ENCODE data around the gene CLTC.

The CLTC gene

GRCh38 chr17:59678918-59679317 lies 59.2 kb downstream of the CLTC start:
- in situ Hi-C loops (cut with MboI; ENCODE audit: low sequenced_read_pairs) = no loop called here

- in situ Hi-C loops (cut with MboI; ENCODE audit: low sequenced_read_pairs) = no loop called here
These were observed 60.6 kb downstream of the CLTC start for GRCh38 chr17:59680314-59680713.

GRCh38 chr17:59683283-59683682 lies 63.6 kb downstream of the CLTC start:
- in situ Hi-C loops (cut with MboI; ENCODE audit: low sequenced_read_pairs) = no loop called here

DNA sequence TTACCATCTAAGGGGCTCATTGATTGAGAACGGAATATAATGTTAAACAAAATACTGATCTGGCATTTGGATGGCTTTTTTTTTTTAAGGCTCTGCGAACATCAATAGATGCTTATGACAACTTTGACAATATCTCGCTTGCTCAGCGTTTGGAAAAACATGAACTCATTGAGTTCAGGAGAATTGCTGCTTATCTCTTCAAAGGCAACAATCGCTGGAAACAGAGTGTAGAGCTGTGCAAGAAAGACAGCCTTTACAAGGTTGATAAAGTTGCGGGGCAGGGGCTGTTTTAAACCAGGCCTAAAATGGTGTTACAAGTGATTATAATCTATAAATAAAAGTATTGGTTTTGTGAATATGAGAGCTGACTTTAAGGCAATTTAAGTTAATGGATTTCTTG lies 65.3 kb downstream of the CLTC start:
- in situ Hi-C loops (cut with MboI; ENCODE audit: low sequenced_read_pairs) = no loop called here

DNA sequence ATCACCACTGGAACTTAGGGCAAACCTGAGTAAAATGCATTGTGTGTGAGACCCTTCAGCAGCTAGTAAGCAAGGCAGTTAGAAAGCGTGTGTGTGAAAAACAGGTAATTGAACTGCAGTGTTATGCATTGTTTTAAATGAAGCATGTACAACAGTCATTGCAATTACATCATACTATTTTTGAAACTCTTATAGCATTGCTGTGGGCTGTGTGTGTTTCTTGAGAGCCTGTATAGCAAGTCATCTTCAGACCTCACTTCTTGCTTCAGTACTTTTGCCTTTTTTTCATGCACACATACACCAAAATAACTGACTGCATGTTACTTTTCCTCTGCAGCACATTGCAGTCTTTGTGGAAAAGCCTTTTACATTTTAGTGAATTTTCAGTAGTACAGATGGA lies 68.3 kb downstream of the CLTC start:
- in situ Hi-C loops (cut with MboI; ENCODE audit: low sequenced_read_pairs) = no loop called here

DNA sequence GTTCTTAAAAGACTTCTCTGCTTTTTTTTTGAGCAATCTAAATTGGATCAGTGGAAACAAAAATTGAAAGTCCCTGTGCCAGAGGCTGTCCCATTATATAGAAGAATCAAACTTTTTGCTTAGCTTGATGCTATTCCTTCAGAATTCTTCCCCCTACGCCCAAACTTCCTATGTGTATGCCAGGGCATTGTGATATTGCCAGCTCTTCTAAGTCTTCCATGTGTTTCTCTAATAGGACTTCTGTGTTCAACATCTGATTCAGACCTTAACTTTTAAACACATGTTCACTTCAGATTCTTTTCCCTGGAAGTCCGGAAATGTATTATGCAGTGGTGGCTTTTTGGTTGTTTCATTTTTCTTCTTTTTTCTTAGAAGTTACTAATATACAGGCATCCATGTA lies 68.8 kb downstream of the CLTC start:
- in situ Hi-C loops (cut with MboI; ENCODE audit: low sequenced_read_pairs) = no loop called here

GRCh38 chr17:59693582-59693981 lies 73.9 kb downstream of the CLTC start:
- in situ Hi-C loops (cut with MboI; ENCODE audit: low sequenced_read_pairs) = no loop called here

- in situ Hi-C loops (cut with MboI; ENCODE audit: low sequenced_read_pairs) = no loop called here
These were observed 74.6 kb downstream of the CLTC start for GRCh38 chr17:59694344-59694743.

- in situ Hi-C loops (cut with MboI; ENCODE audit: low sequenced_read_pairs) = no loop called here
These were observed 76.4 kb downstream of the CLTC start for GRCh38 chr17:59695945-59696681.

DNA sequence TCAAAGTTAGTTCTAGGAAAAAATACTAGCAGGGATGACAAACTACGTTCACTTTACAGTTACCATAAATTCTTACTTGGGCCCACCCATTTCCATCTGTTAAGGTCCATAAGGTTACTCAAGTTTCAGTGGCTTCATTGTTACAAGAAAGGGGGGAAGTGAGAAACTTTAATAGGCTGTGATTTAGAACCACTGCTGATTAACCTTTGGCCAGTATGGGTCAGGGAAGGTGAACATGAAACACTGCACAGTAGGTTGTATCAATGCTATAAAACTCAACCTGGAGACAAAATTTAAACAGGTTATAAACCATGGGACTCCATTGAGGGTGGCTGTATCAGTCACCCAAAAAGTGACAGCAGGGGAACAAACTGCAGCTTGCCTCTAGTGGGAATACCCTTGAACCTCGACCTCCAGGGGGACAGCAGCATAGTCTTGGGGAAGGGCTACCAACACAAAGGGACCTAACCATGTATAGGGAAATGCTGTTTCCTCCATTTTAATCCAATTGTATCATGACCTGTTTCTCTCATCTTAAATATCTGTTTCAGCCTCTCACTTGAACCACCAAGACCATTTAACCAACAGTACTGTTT lies 77.1 kb downstream of the CLTC start:
- in situ Hi-C loops (cut with MboI; ENCODE audit: low sequenced_read_pairs) = no loop called here

DNA sequence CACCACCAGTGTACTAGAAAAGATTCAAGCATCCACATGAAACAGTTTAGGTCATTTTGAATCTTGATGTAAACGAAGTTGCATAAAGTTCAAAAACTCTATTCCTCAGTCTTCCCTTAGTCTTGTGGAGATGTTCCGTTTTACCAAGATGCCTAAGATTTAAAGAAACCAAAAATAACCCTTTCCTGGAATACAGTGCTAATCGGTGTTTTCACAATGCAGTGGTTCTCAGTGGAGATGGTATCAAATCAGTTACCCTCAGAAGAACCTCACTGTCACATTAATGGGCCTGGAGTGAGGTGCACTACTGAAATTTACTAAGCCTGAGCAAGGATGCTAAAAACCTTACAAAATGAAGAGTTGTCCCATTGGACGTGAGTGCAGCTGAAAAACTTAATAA lies 78.4 kb downstream of the CLTC start:
- in situ Hi-C loops (cut with MboI; ENCODE audit: low sequenced_read_pairs) = no loop called here

- in situ Hi-C loops (cut with MboI; ENCODE audit: low sequenced_read_pairs) = no loop called here
These were observed 79.5 kb downstream of the CLTC start for GRCh38 chr17:59699218-59699617.

- in situ Hi-C loops (cut with MboI; ENCODE audit: low sequenced_read_pairs) = no loop called here
These were observed 80.1 kb downstream of the CLTC start for GRCh38 chr17:59699786-59700185.

DNA sequence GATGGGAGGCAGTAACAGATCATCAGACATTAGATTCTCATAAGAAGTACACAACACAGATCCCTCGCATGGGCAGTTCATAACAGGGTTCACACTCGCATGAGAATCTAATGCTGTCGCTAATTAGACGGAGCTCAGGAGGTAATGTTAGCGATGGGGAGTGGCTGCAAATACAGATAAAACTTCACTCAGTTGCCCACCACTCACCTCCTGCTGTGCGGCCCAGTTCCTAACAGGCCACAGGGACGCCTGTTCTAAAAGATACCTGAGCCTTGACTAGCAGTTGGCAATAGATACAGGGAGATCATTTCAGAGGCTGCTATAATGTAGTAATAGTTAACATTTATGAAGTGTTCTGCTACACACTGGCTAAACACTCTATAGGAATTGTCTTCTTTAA lies 82.6 kb downstream of the CLTC start:
- in situ Hi-C loops (cut with MboI; ENCODE audit: low sequenced_read_pairs) = no loop called here

GRCh38 chr17:59707149-59707970 lies 87.7 kb downstream of the CLTC start, which contains the start of the genes PTRH2 and VMP1:
Gene PTRH2 (minus strand): TSS chr17:59707430. CDS start chr17:59697978, 9,452 bp downstream.
Gene VMP1 (plus strand): TSS chr17:59707654. CDS start chr17:59731447, 23,793 bp downstream.
- in situ Hi-C loops (cut with MboI; ENCODE audit: low sequenced_read_pairs) = no loop called here

- in situ Hi-C loops (cut with MboI; ENCODE audit: low sequenced_read_pairs) = no loop called here
These were observed 88.3 kb downstream of the CLTC start for GRCh38 chr17:59707971-59708430.

GRCh38 chr17:59711936-59712335 lies 92.2 kb downstream of the CLTC start:
- in situ Hi-C loops (cut with MboI; ENCODE audit: low sequenced_read_pairs) = no loop called here

- in situ Hi-C loops (cut with MboI; ENCODE audit: low sequenced_read_pairs) = no loop called here
These were observed 93.2 kb downstream of the CLTC start for GRCh38 chr17:59712862-59713261.

GRCh38 chr17:59714255-59714654 lies 94.6 kb downstream of the CLTC start:
- in situ Hi-C loops (cut with MboI; ENCODE audit: low sequenced_read_pairs) = no loop called here

DNA sequence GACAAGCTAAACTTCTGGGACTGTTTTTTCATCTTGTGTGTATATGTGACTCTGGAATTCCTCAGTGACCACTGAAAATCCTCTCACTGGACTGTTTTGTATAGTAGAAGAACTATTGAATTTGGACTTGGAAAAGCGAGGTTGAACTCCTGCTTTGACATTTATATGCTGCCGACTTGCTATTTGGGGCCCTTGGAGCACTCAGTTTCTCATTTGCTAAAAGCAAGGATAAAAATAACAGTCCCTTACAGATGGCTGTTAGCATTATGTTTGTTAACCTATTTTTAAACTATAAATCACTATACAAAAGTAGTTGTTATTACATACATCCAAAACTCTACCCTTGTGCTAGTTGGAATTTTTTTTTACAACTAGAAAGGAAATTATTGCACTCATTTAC lies 96.7 kb downstream of the CLTC start:
- in situ Hi-C loops (cut with MboI; ENCODE audit: low sequenced_read_pairs) = no loop called here

- in situ Hi-C loops (cut with MboI; ENCODE audit: low sequenced_read_pairs) = no loop called here
These were observed 99.8 kb downstream of the CLTC start for GRCh38 chr17:59719526-59719925.

DNA sequence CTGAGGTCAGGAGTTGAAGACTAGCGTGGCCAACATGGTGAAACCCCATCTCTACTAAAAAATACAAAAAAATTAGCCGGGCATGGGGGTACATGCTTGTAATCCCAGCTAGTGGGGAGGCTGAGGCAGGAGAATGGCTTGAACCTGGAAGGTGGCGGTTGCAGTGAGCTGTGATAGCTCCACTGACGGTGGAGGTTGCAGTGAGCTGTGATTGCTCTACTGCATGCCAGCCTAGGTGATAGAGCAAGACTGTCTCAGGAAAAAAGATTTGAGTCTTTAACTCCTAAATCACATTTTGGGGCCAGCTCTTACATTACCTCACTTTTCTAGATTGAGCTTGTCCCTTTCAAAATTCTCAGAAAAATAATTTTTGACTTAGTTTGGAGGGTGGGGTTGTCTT lies 102.9 kb downstream of the CLTC start:
- in situ Hi-C loops (cut with MboI; ENCODE audit: low sequenced_read_pairs) = no loop called here

Data from HL-60/S4 treated with retinoic acid at 250 ng/mL for 4 days and 3 days (cell line).